ENCODE results near the gene GRIK2. TPM values are rescaled to one million over a fixed set of nuclear protein-coding genes. Genes with fewer than 3 reads are reported as not detected.

GRIK2 gene
- total RNA-seq, 1 experiment from 2014 or later, result 0.70 TPM

DNA sequence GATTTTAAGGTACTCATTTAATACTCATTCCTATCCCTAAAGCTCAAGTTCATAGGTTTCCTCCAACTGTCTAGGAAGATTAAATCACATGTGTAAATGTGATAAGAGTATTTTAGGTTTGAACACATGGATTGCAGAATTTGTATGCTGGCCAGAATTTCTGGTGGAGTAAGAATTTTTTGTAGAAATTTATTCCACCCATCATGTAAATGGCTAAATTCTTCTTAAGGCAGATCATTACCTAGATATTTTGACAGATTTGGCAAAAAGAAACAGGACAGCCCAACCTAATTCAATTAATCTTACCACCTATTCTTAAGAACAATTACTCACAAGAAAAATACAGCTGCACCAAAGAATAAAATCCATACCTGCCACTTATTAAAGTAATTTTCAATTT lies 261.6 kb downstream of the GRIK2 start:
- H3K9ac ChIP-seq (ENCODE audit: extremely low read depth, insufficient read length, low read length), result no peak overlapping the region
- Mint-ChIP-seq H3K36me3 (ENCODE audit: insufficient read depth in 1 of 3, low read depth in 3 of 3) (peaks cover 7 to 15% (median 15%) of the 10 kb centered on the region in 3 experiments; a peak in 6 of 7 replicates), H3K27me3 (ENCODE audit: low read depth) (no peaks in the 10 kb centered on the region), H3K9me3 (peaks cover 18 to 20% of the 10 kb centered on the region in 2 experiments), H3K4me3 (no peak overlapping the region), H3K27ac (no peak overlapping the region), H3K4me1 (peaks cover 19 to 26% of the 10 kb centered on the region in 2 experiments)
- H3T11ph ChIP-seq (ENCODE audit: low read length), result no peak overlapping the region
- no peaks in the 10 kb centered on the region for H3K79me1 ChIP-seq (ENCODE audit: insufficient read depth, low read depth, low read length, poor library complexity, severe bottlenecking)
- no peaks in the 10 kb centered on the region for H4K20me1 ChIP-seq (ENCODE audit: control insufficient read depth, insufficient read depth, insufficient read length)
- H2BK120ac ChIP-seq (ENCODE audit: low read depth, low read length, poor library complexity, severe bottlenecking), result no peak overlapping the region
- no peak overlapping the region for H3K27ac ChIP-seq (ENCODE audit: insufficient read length, low read depth, low read length)
- no peaks in the 10 kb centered on the region for H3K9me3 ChIP-seq (ENCODE audit: control insufficient read depth, low read depth, low read length)
- DNase-seq, result no peak
- H2BK15ac ChIP-seq (ENCODE audit: low read depth, low read length), result no peak overlapping the region
- no peaks in the 10 kb centered on the region for H3K23me2 ChIP-seq (ENCODE audit: insufficient read length, low read depth, low read length, poor library complexity, severe bottlenecking)
- no peak overlapping the region for H2BK12ac ChIP-seq (ENCODE audit: insufficient read length, low read depth, low read length)
- H2BK20ac ChIP-seq (ENCODE audit: low read depth, low read length, poor library complexity, severe bottlenecking), result no peak overlapping the region
- H2BK5ac ChIP-seq (ENCODE audit: insufficient read length, low read length), result no peak overlapping the region
- H3K56ac ChIP-seq (ENCODE audit: insufficient read length, low read depth, low read length), result no peak overlapping the region
- no peak overlapping the region for H2AK5ac ChIP-seq (ENCODE audit: insufficient read length, low read length)
- TF ChIP-seq, protein P1, sequence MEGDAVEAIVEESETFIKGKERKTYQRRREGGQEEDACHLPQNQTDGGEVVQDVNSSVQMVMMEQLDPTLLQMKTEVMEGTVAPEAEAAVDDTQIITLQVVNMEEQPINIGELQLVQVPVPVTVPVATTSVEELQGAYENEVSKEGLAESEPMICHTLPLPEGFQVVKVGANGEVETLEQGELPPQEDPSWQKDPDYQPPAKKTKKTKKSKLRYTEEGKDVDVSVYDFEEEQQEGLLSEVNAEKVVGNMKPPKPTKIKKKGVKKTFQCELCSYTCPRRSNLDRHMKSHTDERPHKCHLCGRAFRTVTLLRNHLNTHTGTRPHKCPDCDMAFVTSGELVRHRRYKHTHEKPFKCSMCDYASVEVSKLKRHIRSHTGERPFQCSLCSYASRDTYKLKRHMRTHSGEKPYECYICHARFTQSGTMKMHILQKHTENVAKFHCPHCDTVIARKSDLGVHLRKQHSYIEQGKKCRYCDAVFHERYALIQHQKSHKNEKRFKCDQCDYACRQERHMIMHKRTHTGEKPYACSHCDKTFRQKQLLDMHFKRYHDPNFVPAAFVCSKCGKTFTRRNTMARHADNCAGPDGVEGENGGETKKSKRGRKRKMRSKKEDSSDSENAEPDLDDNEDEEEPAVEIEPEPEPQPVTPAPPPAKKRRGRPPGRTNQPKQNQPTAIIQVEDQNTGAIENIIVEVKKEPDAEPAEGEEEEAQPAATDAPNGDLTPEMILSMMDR (conservative IDR thresholded peaks at IDR 0.05), result no peak
- H4K5ac ChIP-seq (ENCODE audit: insufficient read length, low read depth, low read length), result no peak overlapping the region
- no peak overlapping the region for H3K4me2 ChIP-seq (ENCODE audit: insufficient read depth, insufficient read length, low read length)
- H3K79me2 ChIP-seq (ENCODE audit: insufficient read depth, low read length), result no peaks in the 10 kb centered on the region
- H3K14ac ChIP-seq (ENCODE audit: insufficient read depth, low read length), result no peak overlapping the region
- no peak overlapping the region for H3K4ac ChIP-seq (ENCODE audit: low read depth, low read length)
- no peak overlapping the region for H3K23ac ChIP-seq (ENCODE audit: insufficient read length, low read depth, low read length)
- H4K8ac ChIP-seq (replicated peaks; ENCODE audit: insufficient read length, low read depth, low read length), result no peak overlapping the region
- no peak overlapping the region for H4K91ac ChIP-seq (ENCODE audit: insufficient read length, low read depth, low read length)
- no peaks in the 10 kb centered on the region for H3K27me3 ChIP-seq (ENCODE audit: insufficient read depth, low read length)
- H3K4me1 ChIP-seq (ENCODE audit: insufficient read depth, low read length), result peaks cover 7% of the 10 kb centered on the region; the same call in 1 of the 2 replicates
- no peak overlapping the region for H3K18ac ChIP-seq (ENCODE audit: insufficient read length, low read depth, low read length)
- no peak overlapping the region for H2AFZ ChIP-seq (ENCODE audit: low read length)

All from H9 (cell line).